Measurements from ENCODE around the gene TNFRSF17.

- TF ChIP-seq CTCF (IDR thresholded peaks at IDR 0.05; ENCODE audit: control extremely low read depth in 1 of 3, insufficient read depth in 1 of 3, low read depth in 1 of 3, low read length in 3 of 3) = no peak
- TF ChIP-seq POLR2A (IDR thresholded peaks at IDR 0.05; ENCODE audit: control extremely low read depth in 1 of 2, low read depth in 2 of 2, low read length in 2 of 2) = no peak
- no peak for TF ChIP-seq EGR1 (IDR thresholded peaks at IDR 0.05; ENCODE audit: borderline replicate concordance, low read depth, low read length)
- TF ChIP-seq EZH2 (IDR thresholded peaks at IDR 0.05; ENCODE audit: low read depth, low read length, severe bottlenecking) = no peak
- no peak for TF ChIP-seq HDAC2 (IDR thresholded peaks at IDR 0.05; ENCODE audit: borderline replicate concordance in 1 of 2, low read depth in 2 of 2, low read length in 2 of 2)
These were observed 45.6 kb downstream of the TNFRSF17 start for GRCh38 chr16:12010388-12011251.

Data from H1 (cell line).